HEK293 (cell line): ENCODE results near the gene CACNA1C.

Source experiments
- CTCF ChIA-PET: fragments of 350-600 bp; formaldehyde crosslinking; extraction: SDS; loops from one replicate; lab custom pipeline; 2021; ENCODE audit warnings: antibody characterized with exemption; lab: Yijun Ruan, JAX
- POLR2A ChIA-PET: fragments of 300-600 bp; formaldehyde crosslinking; extraction: SDS; loops from one replicate; lab custom pipeline; 2020; ENCODE audit warnings: antibody characterized with exemption, inconsistent platforms; lab: Yijun Ruan, JAX
- H3K27ac ChIP-seq: fragments of 200-500 bp; sonication (Bioruptor generic); 2 replicates; pipeline ENCODE4 v1.5.1; 2014; ENCODE audit warnings: low read depth, low read length, control low read depth, inconsistent platforms; ENCODE audit errors: extremely low read depth
- H3K36me3 ChIP-seq, 2 experiments: fragments of 200-500 bp in 1 of 2; sonication (Bioruptor generic) in 1 of 2; 1 replicate in 1 of 2; 2 replicates in 1 of 2; pipeline ENCODE4 v1.5.1; 2014 to 2017; ENCODE audit warnings: inconsistent platforms in 2 of 2, low read length in 2 of 2; ENCODE audit not compliant: control insufficient read depth in 2 of 2, insufficient read depth in 1 of 2
- H3K4me1 ChIP-seq: fragments of 200-500 bp; sonication (Bioruptor generic); 2 replicates; pipeline ENCODE4 v1.5.1; 2014; ENCODE audit warnings: mild to moderate bottlenecking, low read length, inconsistent platforms; ENCODE audit not compliant: control insufficient read depth, insufficient read depth
- H3K4me3 ChIP-seq: 2 replicates; pipeline ENCODE4 v1.5.1; 2011; ENCODE audit warnings: low read depth, mild to moderate bottlenecking, control low read depth, low read length, moderate library complexity
- H3K9me3 ChIP-seq: fragments of 200-500 bp; sonication (Bioruptor generic); 2 replicates; pipeline ENCODE4 v1.5.1; 2014; ENCODE audit warnings: low read depth, low read length, inconsistent platforms; ENCODE audit not compliant: control insufficient read depth, insufficient read depth
- GFI1B ChIP-seq: fragments of 450-650 bp; formaldehyde crosslinking; IDR thresholded peaks from 2 replicates; pipeline ENCODE4 v1.5.1; 2016; ENCODE audit warnings: missing biosample characterization, missing genetic modification characterization
- HOXA7 ChIP-seq: sonication (generic); formaldehyde crosslinking; IDR thresholded peaks from 2 replicates; pipeline ENCODE4 v1.8.1; 2022; ENCODE audit warnings: missing genetic modification reagents, borderline replicate concordance
- PRDM10 ChIP-seq: fragments of 450-650 bp; formaldehyde crosslinking; IDR thresholded peaks from 2 replicates; pipeline ENCODE4 v1.5.1; 2016; ENCODE audit warnings: missing biosample characterization, missing genetic modification characterization
- PRDM6 ChIP-seq: fragments of 450-650 bp; formaldehyde crosslinking; IDR thresholded peaks from 2 replicates; pipeline ENCODE4 v1.5.1; 2017; ENCODE audit warnings: missing biosample characterization, missing genetic modification characterization
- REPIN1 ChIP-seq: fragments of 450-650 bp; formaldehyde crosslinking; IDR thresholded peaks from 2 replicates; pipeline ENCODE4 v1.5.1; 2017; ENCODE audit warnings: missing biosample characterization, missing genetic modification characterization, low read depth
- ZBTB10 ChIP-seq: fragments of 450-650 bp; formaldehyde crosslinking; IDR thresholded peaks from 2 replicates; pipeline ENCODE4 v1.5.1; 2016; ENCODE audit warnings: missing biosample characterization, missing genetic modification characterization
- ZEB2 ChIP-seq: fragments of 450-650 bp; formaldehyde crosslinking; IDR thresholded peaks from 2 replicates; pipeline ENCODE4 v1.5.1; 2016; ENCODE audit warnings: missing biosample characterization, missing genetic modification characterization
- ZFP37 ChIP-seq: fragments of 450-650 bp; formaldehyde crosslinking; IDR thresholded peaks from 2 replicates; pipeline ENCODE4 v1.5.1; 2016; ENCODE audit warnings: missing biosample characterization, missing genetic modification characterization
- ZNF121 ChIP-seq: fragments of 450-650 bp; formaldehyde crosslinking; IDR thresholded peaks from 2 replicates; pipeline ENCODE4 v1.5.1; 2016; ENCODE audit warnings: missing biosample characterization, missing genetic modification characterization
- ZNF148 ChIP-seq: fragments of 450-650 bp; formaldehyde crosslinking; IDR thresholded peaks from 2 replicates; pipeline ENCODE4 v1.5.0; 2017; ENCODE audit warnings: missing biosample characterization, missing genetic modification characterization, borderline replicate concordance
- ZNF175 ChIP-seq: fragments of 450-650 bp; formaldehyde crosslinking; IDR thresholded peaks from 2 replicates; pipeline ENCODE4 v1.5.1; 2016; ENCODE audit warnings: missing biosample characterization, missing genetic modification characterization
- ZNF23 ChIP-seq: fragments of 450-650 bp; formaldehyde crosslinking; IDR thresholded peaks from 2 replicates; pipeline ENCODE4 v1.5.1; 2016; ENCODE audit warnings: missing biosample characterization, missing genetic modification characterization, borderline replicate concordance
- ZNF350 ChIP-seq: fragments of 450-650 bp; formaldehyde crosslinking; IDR thresholded peaks from 2 replicates; pipeline ENCODE4 v1.5.0; 2017; ENCODE audit warnings: missing biosample characterization, mild to moderate bottlenecking, missing genetic modification characterization
- ZNF544 ChIP-seq: fragments of 450-650 bp; formaldehyde crosslinking; IDR thresholded peaks from 2 replicates; pipeline ENCODE4 v1.5.0; 2017; ENCODE audit warnings: missing biosample characterization, missing genetic modification characterization
- ZNF549 ChIP-seq: fragments of 450-650 bp; IDR thresholded peaks from 2 replicates; pipeline ENCODE4 v1.5.1; 2018; ENCODE audit warnings: missing biosample characterization, missing genetic modification characterization, mild to moderate bottlenecking, inconsistent platforms, moderate library complexity
- ZNF558 ChIP-seq: fragments of 450-650 bp; formaldehyde crosslinking; IDR thresholded peaks from 2 replicates; pipeline ENCODE4 v1.5.1; 2016; ENCODE audit warnings: missing biosample characterization, missing genetic modification characterization
- ZNF664 ChIP-seq: fragments of 450-650 bp; formaldehyde crosslinking; IDR thresholded peaks from 2 replicates; pipeline ENCODE4 v1.5.1; 2016; ENCODE audit warnings: missing biosample characterization, missing genetic modification characterization
- ZNF670 ChIP-seq: fragments of 450-650 bp; formaldehyde crosslinking; IDR thresholded peaks from 2 replicates; pipeline ENCODE4 v1.5.1; 2016; ENCODE audit warnings: missing biosample characterization, missing genetic modification characterization, low read depth
- ZNF776 ChIP-seq: fragments of 450-650 bp; formaldehyde crosslinking; IDR thresholded peaks from 2 replicates; pipeline ENCODE4 v1.5.0; 2017; ENCODE audit warnings: missing biosample characterization, missing genetic modification characterization, borderline replicate concordance
- ZSCAN30 ChIP-seq: fragments of 450-650 bp; IDR thresholded peaks from 2 replicates; pipeline ENCODE4 v1.5.1; 2018; ENCODE audit warnings: missing biosample characterization, mild to moderate bottlenecking, missing genetic modification characterization, moderate library complexity

CACNA1C gene

GRCh38 chr12:2008677-2009076, 44.1 kb upstream of the CACNA1C start:
- TF ChIP-seq ZNF664 (no peak), ZNF544 (tag by site-specific recombination) (no peak), ZNF121 (no peak), HOXA7 (CRISPR knock-in tag) (no peak), REPIN1 (tag by site-specific recombination) (no peak), ZNF558 (tag by site-specific recombination) (no peak), PRDM10 (tag by site-specific recombination) (no peak), ZNF23 (no peak), ZBTB10 (tag by site-specific recombination) (no peak), ZNF350 (tag by site-specific recombination) (no peak), ZNF175 (tag by site-specific recombination) (no peak), ZNF549 (tag by site-specific recombination) (no peak), PRDM6 (tag by site-specific recombination) (no peak), ZSCAN30 (no peak), ZEB2 (no peak), ZNF148 (tag by site-specific recombination) (no peak), GFI1B (tag by site-specific recombination) (no peak), ZNF670 (tag by site-specific recombination) (no peak), ZNF776 (tag by site-specific recombination) (no peak), ZFP37 (tag by site-specific recombination) (no peak)
- Histone ChIP-seq H3K9me3 (no peaks in the 10 kb centered on the region), H3K27ac (no peak overlapping the region), H3K4me1 (peaks cover 2% of the 10 kb centered on the region; the same call in 1 of the 2 replicates), H3K36me3 (no peaks in the 10 kb centered on the region), H3K4me3 (no peak overlapping the region)
- POLR2A ChIA-PET, result no interaction called here
- CTCF ChIA-PET, result interaction anchor here (0.6 to 1.6 kb wide), 3 partner anchors 20 to 272 kb away, joined by 3 to 5 read pairs (median 4); no protein-coding TSS in a partner anchor
